ENCODE results near the gene TMEM258. TPM values are rescaled to one million over a fixed set of nuclear protein-coding genes. Genes with fewer than 3 reads are reported as not detected.

TMEM258 gene
- total RNA-seq, 2 experiments from 2014 or later: 162 to 170 TPM

- no peak for ATAC-seq
- TF ChIP-seq CTCF (IDR thresholded peaks at IDR 0.05): no peak
- DNase-seq: no peak
- Mint-ChIP-seq H3K4me3 (peak overlapping the region; percentile 43), H3K36me3 (ENCODE audit: low read depth) (peaks cover 64% of the 10 kb centered on the region), H3K4me1 (ENCODE audit: low read depth) (peaks cover 52% of the 10 kb centered on the region), H3K9me3 (no peaks in the 10 kb centered on the region), H3K27ac (no peak overlapping the region), H3K27me3 (no peaks in the 10 kb centered on the region)
- POLR2A ChIA-PET: interaction anchor here (1.3 to 13.6 kb wide), 4 partner anchors 7 to 19 kb away, joined by 5 to 119 read pairs (median 24); partner anchors contain the start of gene FADS1
- CTCF ChIA-PET: interaction anchor here (1.9 to 4.7 kb wide), 3 partner anchors 12 to 21 kb away, joined by 5 to 49 read pairs (median 44); partner anchors contain the start of gene FADS1
- intact Hi-C loops (cut with micrococcal nuclease): no loop called here
These were observed 2.2 kb upstream of the TMEM258 start for GRCh38 chr11:61794579-61794978.

GRCh38 chr11:61793829-61794204 lies 1.4 kb upstream of the TMEM258 start:
- DNase-seq (no peak), ATAC-seq (no peak)
- no peak for TF ChIP-seq CTCF (IDR thresholded peaks at IDR 0.05)
- Mint-ChIP-seq H3K4me3 (peak overlapping the region; percentile 89), H3K9me3 (no peaks in the 10 kb centered on the region), H3K27me3 (no peaks in the 10 kb centered on the region), H3K27ac (peak overlapping the region; percentile 86), H3K36me3 (ENCODE audit: low read depth) (peaks cover 63% of the 10 kb centered on the region), H3K4me1 (ENCODE audit: low read depth) (peaks cover 54% of the 10 kb centered on the region)
- CTCF ChIA-PET: interaction anchor here (0.9 to 1.9 kb wide), 4 partner anchors 16 to 288 kb away, joined by 3 to 5 read pairs (median 4); no protein-coding TSS in a partner anchor
- POLR2A ChIA-PET: interaction anchor here (0.6 to 5.1 kb wide), 10 partner anchors 8 to 737 kb away, joined by 3 to 32 read pairs (median 6); partner anchors contain the start of genes FADS1 and FADS2
- intact Hi-C loops (cut with micrococcal nuclease): no loop called here

- CTCF ChIA-PET: interaction anchor here (0.6 to 2.1 kb wide), 11 partner anchors 14 to 314 kb away, joined by 3 to 9 read pairs (median 4); partner anchors contain the start of gene FADS1
- peaks cover 57% of the 10 kb centered on the region for H3K4me1 Mint-ChIP-seq (ENCODE audit: low read depth)
- peak overlapping the region; percentile 89 for H3K4me3 Mint-ChIP-seq
- peaks cover 66% of the 10 kb centered on the region for H3K36me3 Mint-ChIP-seq (ENCODE audit: low read depth)
- POLR2A ChIA-PET: interaction anchor here (0.8 to 5.1 kb wide), 16 partner anchors 8 to 172 kb away, joined by 3 to 32 read pairs (median 5); partner anchors contain the start of genes FADS1 and FADS2
- peak overlapping the region; percentile 100 for H3K27ac Mint-ChIP-seq
- intact Hi-C loops (cut with micrococcal nuclease): no loop called here
- no peaks in the 10 kb centered on the region for H3K9me3 Mint-ChIP-seq
- ATAC-seq: peak; percentile 26
- TF ChIP-seq CTCF (IDR thresholded peaks at IDR 0.05): no peak
- H3K27me3 Mint-ChIP-seq: no peaks in the 10 kb centered on the region
- DNase-seq: no peak
These were observed 857 bp upstream of the TMEM258 start for GRCh38 chr11:61793083-61793828.

- H3K27me3 Mint-ChIP-seq: no peaks in the 10 kb centered on the region
- DNase-seq: peak; percentile 79
- TF ChIP-seq CTCF (IDR thresholded peaks at IDR 0.05): no peak
- ChIA-PET POLR2A (interaction anchor here (0.6 to 5.1 kb wide), 13 partner anchors 10 to 177 kb away, joined by 3 to 32 read pairs (median 6); partner anchors contain the start of gene FADS2), CTCF (interaction anchor here (0.7 to 2.1 kb wide), 11 partner anchors 9 to 316 kb away, joined by 3 to 14 read pairs (median 4); no protein-coding TSS in a partner anchor)
- intact Hi-C loops (cut with micrococcal nuclease): no loop called here
- peak overlapping the region; percentile 100 for H3K27ac Mint-ChIP-seq
- no peaks in the 10 kb centered on the region for H3K9me3 Mint-ChIP-seq
- H3K4me3 Mint-ChIP-seq: peak overlapping the region; percentile 89
- H3K4me1 Mint-ChIP-seq (ENCODE audit: low read depth): peaks cover 51% of the 10 kb centered on the region
- peaks cover 55% of the 10 kb centered on the region for H3K36me3 Mint-ChIP-seq (ENCODE audit: low read depth)
- peak; percentile 46 for ATAC-seq
These were observed 576 bp downstream of the TMEM258 start for GRCh38 chr11:61791737-61792309.
